Astrocyte (in vitro differentiated cells and primary cell): ENCODE data around the gene BACH2. TPM values are rescaled to one million over a fixed set of nuclear protein-coding genes. Genes with fewer than 3 reads are reported as not detected.

Source experiments
- DNase-seq: peaks from one replicate; pipeline ENCODE4 v3.0.0-alpha.2; 2010; ENCODE audit warnings: low read depth
- FAIRE-seq: peaks from 2 replicates; lab custom pipeline; 2011; peaks lifted over from hg19 to GRCh38; lab: Jason Lieb, UNC
- H2AFZ ChIP-seq: 2 replicates; pipeline ENCODE4 v1.6.0; 2012; ENCODE audit warnings: low read depth, low read length, inconsistent platforms
- H3K27ac ChIP-seq: 2 replicates; pipeline ENCODE4 v1.5.1; 2011; ENCODE audit warnings: low read depth, low read length, inconsistent platforms
- H3K27me3 ChIP-seq: 2 replicates; pipeline ENCODE4 v1.6.0; 2011; ENCODE audit warnings: low read length, inconsistent platforms; ENCODE audit not compliant: insufficient read depth
- H3K36me3 ChIP-seq: 2 replicates; pipeline ENCODE4 v1.5.1; 2011; ENCODE audit warnings: low read length, inconsistent platforms; ENCODE audit not compliant: insufficient read depth
- H3K4me1 ChIP-seq: 2 replicates; pipeline ENCODE4 v1.5.1; 2011; ENCODE audit warnings: low read length, inconsistent platforms; ENCODE audit not compliant: insufficient read depth
- H3K4me2 ChIP-seq: 2 replicates; pipeline ENCODE4 v1.6.0; 2012; ENCODE audit warnings: low read length, inconsistent platforms
- H3K4me3 ChIP-seq: 2 replicates; pipeline ENCODE4 v1.5.1; 2011; ENCODE audit warnings: low read depth, mild to moderate bottlenecking, low read length, inconsistent platforms; ENCODE audit not compliant: insufficient read depth
- H3K79me2 ChIP-seq: 2 replicates; pipeline ENCODE4 v1.6.0; 2012; ENCODE audit warnings: mild to moderate bottlenecking, low read length, inconsistent platforms; ENCODE audit not compliant: insufficient read depth
- H3K9ac ChIP-seq: 2 replicates; pipeline ENCODE4 v1.6.0; 2012; ENCODE audit warnings: mild to moderate bottlenecking, low read length, inconsistent platforms
- H3K9me3 ChIP-seq: 2 replicates; pipeline ENCODE4 v1.5.1; 2012; ENCODE audit warnings: low read depth, mild to moderate bottlenecking, low read length, inconsistent platforms; ENCODE audit not compliant: insufficient read depth
- H4K20me1 ChIP-seq: 2 replicates; pipeline ENCODE4 v1.6.0; 2012; ENCODE audit warnings: low read length, inconsistent platforms; ENCODE audit not compliant: insufficient read depth
- H3K27ac Mint-ChIP-seq: one replicate; pipeline ENCODE4 v1.8.0; 2021; ENCODE audit warnings: mild to moderate bottlenecking, mixed read lengths; ENCODE audit not compliant: unreplicated experiment
- H3K27me3 Mint-ChIP-seq: one replicate; pipeline ENCODE4 v1.8.0; 2021; ENCODE audit warnings: low read depth, mixed read lengths; ENCODE audit not compliant: unreplicated experiment
- H3K36me3 Mint-ChIP-seq: one replicate; pipeline ENCODE4 v1.8.0; 2021; ENCODE audit warnings: low read depth, mixed read lengths; ENCODE audit not compliant: unreplicated experiment
- H3K4me1 Mint-ChIP-seq: one replicate; pipeline ENCODE4 v1.8.0; 2021; ENCODE audit warnings: low read depth, mixed read lengths; ENCODE audit not compliant: unreplicated experiment
- H3K4me3 Mint-ChIP-seq: one replicate; pipeline ENCODE4 v1.8.0; 2021; ENCODE audit warnings: mild to moderate bottlenecking, moderate library complexity, mixed read lengths; ENCODE audit not compliant: unreplicated experiment
- H3K9me3 Mint-ChIP-seq: one replicate; pipeline ENCODE4 v1.8.0; 2021; ENCODE audit warnings: mild to moderate bottlenecking, mixed read lengths; ENCODE audit not compliant: unreplicated experiment
- CTCF ChIP-seq: IDR thresholded peaks from 2 replicates; pipeline ENCODE4 v1.5.1; 2011; ENCODE audit warnings: low read depth, mild to moderate bottlenecking, inconsistent platforms, low read length, moderate library complexity; ENCODE audit not compliant: insufficient read depth
- EZH2 ChIP-seq: IDR thresholded peaks from 2 replicates; pipeline ENCODE4 v1.6.1; 2012; ENCODE audit warnings: mild to moderate bottlenecking, low read length, inconsistent platforms; ENCODE audit not compliant: insufficient read depth
- total RNA-seq: library from RNA; stranded (reverse); gene quantifications from 2 replicates; pipeline ENCODE4 v1.2.1, GENCODE V29; 2021

Gene BACH2
- total RNA-seq, 1 donor from 2014 or later = 17.5 TPM

- no peaks in the 10 kb centered on the region for H3K27me3 ChIP-seq
- DNase-seq (peak; percentile 82), FAIRE-seq (peak; percentile 50)
- no peaks in the 10 kb centered on the region for H3K36me3 ChIP-seq
- no peaks in the 10 kb centered on the region for H3K9me3 ChIP-seq
- H3K27ac ChIP-seq = peak overlapping the region; percentile 24
- H3K4me3 Mint-ChIP-seq = no peak overlapping the region
- H3K4me2 ChIP-seq = no peak overlapping the region
- no peaks in the 10 kb centered on the region for H3K79me2 ChIP-seq
- peaks cover 16% of the 10 kb centered on the region for H3K4me1 ChIP-seq
- H3K27me3 Mint-ChIP-seq = no peaks in the 10 kb centered on the region
- H3K4me3 ChIP-seq = no peak overlapping the region
- H3K4me1 Mint-ChIP-seq = peaks cover 15% of the 10 kb centered on the region
- H4K20me1 ChIP-seq = no peaks in the 10 kb centered on the region
- H3K27ac Mint-ChIP-seq = peak overlapping the region; percentile 74
- H3K36me3 Mint-ChIP-seq = peaks cover 1% of the 10 kb centered on the region
- H3K9ac ChIP-seq = no peak overlapping the region
- no peak overlapping the region for H2AFZ ChIP-seq
- TF ChIP-seq EZH2 = no peak
- no peak for TF ChIP-seq CTCF
- H3K9me3 Mint-ChIP-seq = no peaks in the 10 kb centered on the region
Measured at GRCh38 chr6:89997456-89998445, 298.9 kb downstream of the BACH2 start.

- no peak overlapping the region for H3K27ac Mint-ChIP-seq
- H3K4me3 Mint-ChIP-seq = no peak overlapping the region
- no peaks in the 10 kb centered on the region for H3K36me3 ChIP-seq
- no peak overlapping the region for H3K9ac ChIP-seq
- H3K9me3 ChIP-seq = no peaks in the 10 kb centered on the region
- H3K27me3 ChIP-seq = no peaks in the 10 kb centered on the region
- no peaks in the 10 kb centered on the region for H4K20me1 ChIP-seq
- peaks cover 1% of the 10 kb centered on the region for H3K36me3 Mint-ChIP-seq
- H3K4me2 ChIP-seq = no peak overlapping the region
- H3K79me2 ChIP-seq = no peaks in the 10 kb centered on the region
- no peak for TF ChIP-seq CTCF
- no peak for TF ChIP-seq EZH2
- H3K27me3 Mint-ChIP-seq = no peaks in the 10 kb centered on the region
- peaks cover 10% of the 10 kb centered on the region for H3K4me1 ChIP-seq
- DNase-seq (no peak), FAIRE-seq (no peak)
- no peak overlapping the region for H3K4me3 ChIP-seq
- no peak overlapping the region for H2AFZ ChIP-seq
- no peaks in the 10 kb centered on the region for H3K9me3 Mint-ChIP-seq
- no peak overlapping the region for H3K27ac ChIP-seq
- peaks cover 32% of the 10 kb centered on the region for H3K4me1 Mint-ChIP-seq
Measured at GRCh38 chr6:89993411-89993810, 303.2 kb downstream of the BACH2 start.

GRCh38 chr6:89992818-89993217 lies 303.8 kb downstream of the BACH2 start:
- Histone ChIP-seq H4K20me1 (no peaks in the 10 kb centered on the region), H3K9me3 (no peaks in the 10 kb centered on the region), H3K79me2 (no peaks in the 10 kb centered on the region), H3K27me3 (no peaks in the 10 kb centered on the region), H3K9ac (no peak overlapping the region), H3K4me3 (no peak overlapping the region), H3K4me1 (peaks cover 10% of the 10 kb centered on the region), H2AFZ (no peak overlapping the region), H3K4me2 (no peak overlapping the region), H3K27ac (no peak overlapping the region), H3K36me3 (no peaks in the 10 kb centered on the region)
- Mint-ChIP-seq H3K27me3 (no peaks in the 10 kb centered on the region), H3K27ac (no peak overlapping the region), H3K4me3 (no peak overlapping the region), H3K36me3 (peaks cover 1% of the 10 kb centered on the region), H3K9me3 (no peaks in the 10 kb centered on the region), H3K4me1 (peaks cover 34% of the 10 kb centered on the region)
- no peak for FAIRE-seq
- DNase-seq = no peak
- TF ChIP-seq CTCF = no peak
- no peak for TF ChIP-seq EZH2
